Adrenal gland (tissue), 5 donors: ENCODE data around the gene ADORA1.

Experiments
- POLR2A ChIP-seq, 2 donors: fragments of 450-650 bp; IDR thresholded peaks; one replicate each; pipeline ENCODE4 v1.6.1; 2017; ENCODE audit warnings: antibody characterized with exemption in 2 of 2, mild to moderate bottlenecking in 2 of 2, moderate library complexity in 1 of 2
- TF ChIP-seq, protein P1 (sequence below), 6 experiments: fragments of 450-650 bp in 4 of 6; fragments of 200-600 bp in 2 of 6; sonication (generic) in 1 of 6; IDR thresholded peaks; 1 replicate in 5 of 6; 2 replicates in 1 of 6; pipeline versions ENCODE4 v1.5.1 to v1.8.0; 2016 to 2021; ENCODE audit warnings: antibody characterized with exemption in 6 of 6, mild to moderate bottlenecking in 2 of 6, moderate library complexity in 1 of 6
- donor health status: DM: no; HTN: no; CAD: no.

- no peak for TF ChIP-seq POLR2A (IDR thresholded peaks at IDR 0.05)
- TF ChIP-seq, protein P1, sequence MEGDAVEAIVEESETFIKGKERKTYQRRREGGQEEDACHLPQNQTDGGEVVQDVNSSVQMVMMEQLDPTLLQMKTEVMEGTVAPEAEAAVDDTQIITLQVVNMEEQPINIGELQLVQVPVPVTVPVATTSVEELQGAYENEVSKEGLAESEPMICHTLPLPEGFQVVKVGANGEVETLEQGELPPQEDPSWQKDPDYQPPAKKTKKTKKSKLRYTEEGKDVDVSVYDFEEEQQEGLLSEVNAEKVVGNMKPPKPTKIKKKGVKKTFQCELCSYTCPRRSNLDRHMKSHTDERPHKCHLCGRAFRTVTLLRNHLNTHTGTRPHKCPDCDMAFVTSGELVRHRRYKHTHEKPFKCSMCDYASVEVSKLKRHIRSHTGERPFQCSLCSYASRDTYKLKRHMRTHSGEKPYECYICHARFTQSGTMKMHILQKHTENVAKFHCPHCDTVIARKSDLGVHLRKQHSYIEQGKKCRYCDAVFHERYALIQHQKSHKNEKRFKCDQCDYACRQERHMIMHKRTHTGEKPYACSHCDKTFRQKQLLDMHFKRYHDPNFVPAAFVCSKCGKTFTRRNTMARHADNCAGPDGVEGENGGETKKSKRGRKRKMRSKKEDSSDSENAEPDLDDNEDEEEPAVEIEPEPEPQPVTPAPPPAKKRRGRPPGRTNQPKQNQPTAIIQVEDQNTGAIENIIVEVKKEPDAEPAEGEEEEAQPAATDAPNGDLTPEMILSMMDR (IDR thresholded peaks at IDR 0.05) = no peak
Observed at GRCh38 chr1:203091199-203091477, 36.4 kb upstream of the ADORA1 start.
